GM06990 (cell line): ENCODE data around the gene PGS1.

Experiments used
- DNase-seq: peaks from one replicate; pipeline ENCODE4 v3.0.0-alpha.2; 2011; ENCODE audit not compliant: insufficient read length; ENCODE audit errors: extremely low read depth
- H3K27me3 ChIP-seq: replicated peaks from 2 replicates; pipeline ENCODE4 v1.6.0; 2011; ENCODE audit warnings: low read length; ENCODE audit not compliant: control insufficient read depth, insufficient read depth
- H3K36me3 ChIP-seq: 2 replicates; pipeline ENCODE4 v1.5.1; 2011; ENCODE audit warnings: low read length; ENCODE audit not compliant: control insufficient read depth, insufficient read depth
- H3K4me3 ChIP-seq: replicated peaks from 2 replicates; pipeline ENCODE4 v1.5.1; 2011; ENCODE audit warnings: low read depth, mild to moderate bottlenecking, control low read depth, low read length
- TF ChIP-seq, protein P1 (sequence below): IDR thresholded peaks from 2 replicates; pipeline ENCODE4 v1.5.1; 2011; ENCODE audit warnings: low read length, control low read depth, mild to moderate bottlenecking, inconsistent platforms; ENCODE audit not compliant: insufficient read depth, poor library complexity, severe bottlenecking

PGS1 gene

DNA sequence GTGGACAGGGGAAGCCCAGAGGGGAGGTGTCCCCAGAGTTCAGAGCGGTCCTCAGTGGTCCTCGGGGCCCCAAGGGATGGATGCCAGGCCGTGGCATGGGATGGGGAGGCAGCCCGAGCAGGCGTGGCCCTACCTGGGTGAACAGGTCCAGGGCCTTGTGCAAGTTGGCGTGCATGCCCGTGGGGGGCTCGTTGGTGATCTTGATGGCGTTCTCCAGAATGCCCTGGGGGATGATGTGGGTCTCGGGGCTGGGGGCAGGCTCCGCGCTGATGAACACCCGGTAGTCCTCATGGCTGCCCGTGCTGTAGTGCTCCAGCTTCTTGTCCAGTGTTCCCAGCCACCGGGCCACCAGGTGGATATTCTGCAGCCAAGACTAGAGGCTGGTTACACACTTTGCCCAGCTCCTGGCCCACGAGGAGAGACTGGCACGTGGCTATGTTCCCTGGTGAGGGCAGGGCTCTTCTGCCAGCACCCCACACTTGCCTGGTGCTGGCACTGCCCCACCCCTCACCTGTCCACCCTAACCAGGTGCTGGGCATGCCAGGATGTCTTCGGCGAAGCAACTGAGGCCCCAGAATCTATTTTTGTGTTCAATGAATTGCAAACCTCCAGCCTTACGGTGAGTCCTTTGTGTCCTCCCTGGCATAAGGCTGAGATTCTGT, 59.2 kb downstream of the PGS1 start:
- TF ChIP-seq, protein P1, sequence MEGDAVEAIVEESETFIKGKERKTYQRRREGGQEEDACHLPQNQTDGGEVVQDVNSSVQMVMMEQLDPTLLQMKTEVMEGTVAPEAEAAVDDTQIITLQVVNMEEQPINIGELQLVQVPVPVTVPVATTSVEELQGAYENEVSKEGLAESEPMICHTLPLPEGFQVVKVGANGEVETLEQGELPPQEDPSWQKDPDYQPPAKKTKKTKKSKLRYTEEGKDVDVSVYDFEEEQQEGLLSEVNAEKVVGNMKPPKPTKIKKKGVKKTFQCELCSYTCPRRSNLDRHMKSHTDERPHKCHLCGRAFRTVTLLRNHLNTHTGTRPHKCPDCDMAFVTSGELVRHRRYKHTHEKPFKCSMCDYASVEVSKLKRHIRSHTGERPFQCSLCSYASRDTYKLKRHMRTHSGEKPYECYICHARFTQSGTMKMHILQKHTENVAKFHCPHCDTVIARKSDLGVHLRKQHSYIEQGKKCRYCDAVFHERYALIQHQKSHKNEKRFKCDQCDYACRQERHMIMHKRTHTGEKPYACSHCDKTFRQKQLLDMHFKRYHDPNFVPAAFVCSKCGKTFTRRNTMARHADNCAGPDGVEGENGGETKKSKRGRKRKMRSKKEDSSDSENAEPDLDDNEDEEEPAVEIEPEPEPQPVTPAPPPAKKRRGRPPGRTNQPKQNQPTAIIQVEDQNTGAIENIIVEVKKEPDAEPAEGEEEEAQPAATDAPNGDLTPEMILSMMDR, result no peak
- H3K4me3 ChIP-seq, result no peak overlapping the region
- H3K27me3 ChIP-seq, result no peaks in the 10 kb centered on the region; the same call in 1 of the 2 replicates
- no peaks in the 10 kb centered on the region for H3K36me3 ChIP-seq
- no peak for DNase-seq

DNA sequence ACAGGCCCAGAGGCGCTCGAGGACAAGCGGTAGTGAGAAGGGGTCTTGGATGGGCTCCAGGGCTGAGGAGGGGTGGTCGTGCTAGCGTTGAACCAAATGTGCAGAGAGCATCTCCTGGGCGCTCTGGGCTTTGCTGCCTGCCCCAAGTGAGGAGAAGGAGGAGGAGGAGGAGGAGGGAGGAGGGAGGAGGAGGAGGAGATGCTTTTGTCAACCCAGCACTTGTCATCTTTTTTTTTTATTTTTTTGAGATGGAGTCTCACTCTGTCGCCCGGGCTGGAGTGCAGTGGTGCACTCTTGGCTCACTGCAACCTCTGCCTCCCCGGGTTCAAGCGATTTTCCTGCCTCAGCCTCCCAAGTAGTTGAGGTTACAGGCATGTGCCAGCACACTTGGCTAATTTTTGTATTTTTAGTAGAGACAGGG, 59.8 kb downstream of the PGS1 start:
- TF ChIP-seq, protein P1, result no peak
- H3K27me3 ChIP-seq, result no peaks in the 10 kb centered on the region; the same call in 1 of the 2 replicates
- H3K4me3 ChIP-seq, result no peak overlapping the region
- no peak for DNase-seq
- no peaks in the 10 kb centered on the region for H3K36me3 ChIP-seq

DNA sequence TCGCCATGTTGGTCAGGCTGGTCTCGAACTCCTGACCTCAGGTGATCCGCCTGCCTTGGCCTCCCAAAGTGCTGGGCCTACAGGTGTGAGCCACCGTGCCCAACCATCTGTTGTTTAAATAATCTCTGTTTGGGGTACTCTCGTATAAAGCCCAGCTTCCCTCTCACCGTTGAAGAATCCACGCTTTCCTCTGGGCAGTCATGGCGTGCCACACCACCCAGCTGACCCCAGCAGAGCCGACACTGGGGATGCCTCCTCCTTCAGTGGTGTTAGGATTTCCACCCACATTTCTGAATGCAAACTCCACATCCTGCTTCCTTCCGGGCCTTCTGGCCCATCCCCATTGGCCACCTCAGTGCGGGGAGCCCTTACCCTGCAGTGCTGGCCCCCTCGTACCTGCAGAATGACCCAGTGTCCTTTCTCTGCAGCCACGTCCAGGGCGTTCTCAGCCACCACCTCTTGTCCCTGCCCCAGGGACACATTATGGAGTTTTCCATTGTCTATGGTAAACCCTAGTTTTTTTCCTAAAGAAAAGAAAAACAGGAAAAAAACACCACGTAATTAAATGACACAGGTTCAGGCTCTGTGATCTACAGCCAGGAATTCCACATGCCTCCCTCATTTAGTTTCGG, 60.4 kb downstream of the PGS1 start:
- Histone ChIP-seq H3K27me3 (no peaks in the 10 kb centered on the region; the same call in 1 of the 2 replicates), H3K4me3 (no peak overlapping the region), H3K36me3 (no peaks in the 10 kb centered on the region)
- TF ChIP-seq, protein P1, result no peak
- DNase-seq, result no peak

DNA sequence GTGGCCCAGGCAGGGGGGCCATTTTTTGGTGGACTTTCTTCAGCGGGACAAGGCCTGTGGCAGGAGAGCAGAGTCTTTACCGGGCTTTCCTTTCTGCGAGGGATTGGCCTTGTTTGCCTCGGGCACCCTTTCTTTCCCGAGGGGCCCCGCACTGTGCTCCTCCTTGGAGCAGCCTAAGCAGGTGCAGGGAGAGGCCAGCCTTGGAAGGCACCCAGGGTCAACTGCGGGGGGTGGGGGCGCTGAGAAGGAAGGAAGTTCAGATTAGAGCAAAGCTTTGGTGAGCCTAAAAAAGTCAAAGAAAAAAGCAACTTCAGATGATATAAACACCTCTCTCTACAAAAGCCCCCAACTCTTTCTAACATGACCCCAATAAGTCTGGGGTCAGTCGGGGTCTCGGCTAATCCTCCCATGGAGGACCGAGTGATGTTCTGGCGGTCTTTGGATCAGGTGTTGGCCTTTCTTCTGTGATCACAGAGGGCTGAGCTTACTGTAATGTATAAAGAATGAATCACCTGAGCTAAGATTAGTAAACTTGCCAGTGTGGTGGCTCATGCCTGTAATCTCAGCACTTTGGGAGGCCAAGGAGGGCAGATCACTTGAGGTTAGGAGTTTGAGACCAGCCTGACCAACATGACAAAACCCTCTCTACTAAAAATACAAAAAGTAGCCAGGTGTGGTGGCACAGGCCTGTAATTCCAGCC, 63.0 kb downstream of the PGS1 start:
- Histone ChIP-seq H3K36me3 (no peaks in the 10 kb centered on the region), H3K27me3 (no peaks in the 10 kb centered on the region; the same call in 1 of the 2 replicates), H3K4me3 (no peak overlapping the region)
- no peak for DNase-seq
- TF ChIP-seq, protein P1, result no peak

DNA sequence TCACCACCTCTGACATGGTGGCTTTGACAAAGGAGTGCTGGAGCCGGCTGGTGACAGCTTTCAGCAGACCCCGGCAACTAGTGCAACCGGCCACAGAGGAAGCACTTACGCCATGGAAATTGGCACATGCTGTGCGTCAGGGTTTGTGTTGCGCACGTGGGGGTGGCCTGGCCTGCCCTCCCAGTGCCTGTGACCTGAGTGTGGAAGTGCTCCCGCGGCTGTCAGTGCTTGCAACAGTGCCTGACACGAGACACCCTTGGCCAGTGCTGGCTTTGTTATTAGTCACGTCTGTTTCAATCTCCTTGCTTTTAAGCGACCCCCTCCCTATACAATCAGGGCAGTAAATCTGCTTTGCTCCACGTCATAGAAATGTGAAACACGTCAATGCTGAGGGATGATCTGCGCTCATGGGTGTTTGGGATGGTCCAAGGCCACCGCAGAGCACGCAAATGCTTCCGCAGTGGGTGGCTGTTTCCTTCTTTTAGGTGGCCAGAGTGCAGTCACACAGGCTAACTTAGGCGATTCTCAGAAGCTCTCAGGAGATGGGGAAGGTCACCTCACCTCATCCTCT, 64.3 kb downstream of the PGS1 start:
- TF ChIP-seq, protein P1, result no peak
- Histone ChIP-seq H3K36me3 (no peaks in the 10 kb centered on the region), H3K4me3 (no peak overlapping the region), H3K27me3 (no peaks in the 10 kb centered on the region)
- no peak for DNase-seq
